Measurements from ENCODE around the gene FSIP1.

- no peak for TF ChIP-seq GATA3 (IDR thresholded peaks at IDR 0.05; ENCODE audit: low read depth, low read length)
- no peak for TF ChIP-seq GATA2 (IDR thresholded peaks at IDR 0.05; ENCODE audit: low read depth, low read length)
These were observed 113.0 kb downstream of the FSIP1 start for GRCh38 chr15:39669661-39670060.
